SK-N-SH treated with all-trans-retinoic acid at 6 μM for 48 hours (cell line): ENCODE results near the gene PTGIS.

Experiments
- ATAC-seq: fragments of 200-7000 bp; cut with Tn5 transposase; 3 replicates; pipeline ENCODE4 v1.9.1; 2020; ENCODE audit warnings: mild to moderate bottlenecking, moderate library complexity
- ARNTL ChIP-seq: fragments of 450-650 bp; formaldehyde crosslinking; IDR thresholded peaks from 2 replicates; pipeline ENCODE4 v1.5.0; 2020; ENCODE audit warnings: low read depth, mild to moderate bottlenecking, moderate library complexity, borderline replicate concordance
- BACH2 ChIP-seq: fragments of 250-450 bp; sonication (Bioruptor Pico); IDR thresholded peaks from 2 replicates; pipeline ENCODE4 v1.9.0; 2021; ENCODE audit warnings: mild to moderate bottlenecking, borderline replicate concordance
- CREB5 ChIP-seq: fragments of 250-450 bp; sonication (Bioruptor Pico); IDR thresholded peaks from 2 replicates; pipeline ENCODE4 v1.5.1; 2020; ENCODE audit warnings: low read depth, mild to moderate bottlenecking, moderate library complexity
- CSDC2 ChIP-seq: fragments of 250-450 bp; sonication (Bioruptor Pico); IDR thresholded peaks from 2 replicates; pipeline ENCODE4 v1.5.0; 2020; ENCODE audit warnings: mild to moderate bottlenecking, moderate library complexity
- CSRNP3 ChIP-seq: fragments of 250-450 bp; sonication (Bioruptor Pico); IDR thresholded peaks from 2 replicates; pipeline ENCODE4 v1.5.1; 2021; ENCODE audit warnings: mild to moderate bottlenecking, moderate library complexity
- ESRRG ChIP-seq: fragments of 250-450 bp; sonication (Bioruptor Pico); IDR thresholded peaks from 2 replicates; pipeline ENCODE4 v1.6.1; 2021; ENCODE audit warnings: mild to moderate bottlenecking
- ISL1 ChIP-seq: fragments of 250-450 bp; sonication (Bioruptor Pico); IDR thresholded peaks from 2 replicates; pipeline ENCODE4 v2.1.2; 2022; ENCODE audit warnings: mild to moderate bottlenecking, moderate library complexity
- OSR1 ChIP-seq: fragments of 250-450 bp; sonication (Bioruptor Pico); IDR thresholded peaks from 2 replicates; pipeline ENCODE4 v1.8.0; 2022; ENCODE audit warnings: moderate library complexity, mild to moderate bottlenecking, inconsistent platforms
- POU6F1 ChIP-seq: fragments of 250-450 bp; sonication (Bioruptor Pico); IDR thresholded peaks from 2 replicates; pipeline ENCODE4 v1.8.0; 2021; ENCODE audit warnings: low read depth, mild to moderate bottlenecking, moderate library complexity, borderline replicate concordance
- PPARA ChIP-seq: fragments of 250-450 bp; sonication (Bioruptor Pico); IDR thresholded peaks from 2 replicates; pipeline ENCODE4 v1.5.0; 2020; ENCODE audit warnings: mild to moderate bottlenecking, borderline replicate concordance
- RARB ChIP-seq: fragments of 250-450 bp; sonication (Bioruptor Pico); IDR thresholded peaks from 2 replicates; pipeline ENCODE4 v1.8.0; 2021; ENCODE audit warnings: mild to moderate bottlenecking, moderate library complexity
- SNAI2 ChIP-seq: fragments of 250-450 bp; sonication (Bioruptor Pico); IDR thresholded peaks from 2 replicates; pipeline ENCODE4 v1.5.0; 2020; ENCODE audit warnings: mild to moderate bottlenecking, moderate library complexity
- TCF4 ChIP-seq: fragments of 250-450 bp; sonication (Bioruptor Pico); IDR thresholded peaks from 2 replicates; pipeline ENCODE4 v1.8.0; 2021; ENCODE audit warnings: mild to moderate bottlenecking, moderate library complexity, borderline replicate concordance
- TOX ChIP-seq: fragments of 250-450 bp; sonication (Bioruptor Pico); IDR thresholded peaks from 2 replicates; pipeline ENCODE4 v1.8.0; 2021; ENCODE audit warnings: mild to moderate bottlenecking, moderate library complexity, borderline replicate concordance
- TSHZ2 ChIP-seq: fragments of 250-450 bp; sonication (Bioruptor Pico); IDR thresholded peaks from 2 replicates; pipeline ENCODE4 v1.5.0; 2020; ENCODE audit warnings: mild to moderate bottlenecking, moderate library complexity
- ZC3H10 ChIP-seq: fragments of 250-450 bp; sonication (Bioruptor Pico); IDR thresholded peaks from 2 replicates; pipeline ENCODE4 v1.5.1; 2021; ENCODE audit warnings: mild to moderate bottlenecking, moderate library complexity
- ZFP3 ChIP-seq: fragments of 250-450 bp; sonication (Bioruptor Pico); IDR thresholded peaks from 2 replicates; pipeline ENCODE4 v1.5.0; 2020; ENCODE audit warnings: mild to moderate bottlenecking, moderate library complexity
- ZFP30 ChIP-seq: fragments of 450-650 bp; formaldehyde crosslinking; IDR thresholded peaks from 2 replicates; pipeline ENCODE4 v1.5.0; 2022; ENCODE audit warnings: mild to moderate bottlenecking, moderate library complexity
- ZNF565 ChIP-seq: fragments of 450-650 bp; formaldehyde crosslinking; conservative IDR thresholded peaks from 2 replicates; pipeline ENCODE4 v1.5.0; 2020; ENCODE audit warnings: low read depth, mild to moderate bottlenecking, moderate library complexity
- ZNF70 ChIP-seq: fragments of 450-650 bp; formaldehyde crosslinking; IDR thresholded peaks from 2 replicates; pipeline ENCODE4 v1.5.0; 2020; ENCODE audit warnings: mild to moderate bottlenecking, moderate library complexity
- ZNF8 ChIP-seq: fragments of 450-650 bp; formaldehyde crosslinking; IDR thresholded peaks from 2 replicates; pipeline ENCODE4 v1.5.0; 2020; ENCODE audit warnings: mild to moderate bottlenecking, moderate library complexity
- TF ChIP-seq, protein P1 (sequence below): fragments of 250-450 bp; sonication (Bioruptor Pico); IDR thresholded peaks from 2 replicates; pipeline ENCODE4 v1.8.0; 2020; ENCODE audit warnings: mild to moderate bottlenecking, moderate library complexity, borderline replicate concordance

PTGIS gene

DNA sequence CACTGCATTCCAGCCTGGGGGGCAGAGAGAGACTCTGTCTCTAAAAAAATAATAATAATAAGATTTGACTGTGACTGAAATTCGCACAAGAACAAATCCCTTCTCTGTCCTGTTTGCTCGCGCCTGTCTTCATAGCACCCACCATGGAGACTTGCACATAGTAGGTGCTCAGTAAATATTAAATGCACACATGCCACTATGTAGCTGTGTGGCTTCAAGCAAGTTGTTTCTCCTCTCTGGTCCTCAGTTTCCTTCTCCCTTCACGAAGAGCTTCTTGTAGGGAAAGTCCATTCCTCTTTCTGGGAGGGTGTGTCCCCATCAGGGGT, 15.4 kb upstream of the PTGIS start:
- ATAC-seq, result no peak
- TF ChIP-seq ZFP30 (CRISPR knock-in tag) (no peak), SNAI2 (CRISPR knock-in tag) (no peak), ARNTL (no peak), POU6F1 (CRISPR knock-in tag) (no peak), CSDC2 (CRISPR knock-in tag) (no peak), RARB (CRISPR knock-in tag) (no peak), TCF4 (no peak), ESRRG (CRISPR knock-in tag) (no peak), ZC3H10 (no peak), PPARA (CRISPR knock-in tag) (no peak), ZFP3 (CRISPR knock-in tag) (no peak), CSRNP3 (no peak), BACH2 (CRISPR knock-in tag) (no peak), TOX (no peak)
- TF ChIP-seq, protein P1, sequence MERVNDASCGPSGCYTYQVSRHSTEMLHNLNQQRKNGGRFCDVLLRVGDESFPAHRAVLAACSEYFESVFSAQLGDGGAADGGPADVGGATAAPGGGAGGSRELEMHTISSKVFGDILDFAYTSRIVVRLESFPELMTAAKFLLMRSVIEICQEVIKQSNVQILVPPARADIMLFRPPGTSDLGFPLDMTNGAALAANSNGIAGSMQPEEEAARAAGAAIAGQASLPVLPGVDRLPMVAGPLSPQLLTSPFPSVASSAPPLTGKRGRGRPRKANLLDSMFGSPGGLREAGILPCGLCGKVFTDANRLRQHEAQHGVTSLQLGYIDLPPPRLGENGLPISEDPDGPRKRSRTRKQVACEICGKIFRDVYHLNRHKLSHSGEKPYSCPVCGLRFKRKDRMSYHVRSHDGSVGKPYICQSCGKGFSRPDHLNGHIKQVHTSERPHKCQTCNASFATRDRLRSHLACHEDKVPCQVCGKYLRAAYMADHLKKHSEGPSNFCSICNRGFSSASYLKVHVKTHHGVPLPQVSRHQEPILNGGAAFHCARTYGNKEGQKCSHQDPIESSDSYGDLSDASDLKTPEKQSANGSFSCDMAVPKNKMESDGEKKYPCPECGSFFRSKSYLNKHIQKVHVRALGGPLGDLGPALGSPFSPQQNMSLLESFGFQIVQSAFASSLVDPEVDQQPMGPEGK, result no peak

- TF ChIP-seq SNAI2 (CRISPR knock-in tag) (no peak), ZFP30 (CRISPR knock-in tag) (no peak), CREB5 (CRISPR knock-in tag) (no peak), ZC3H10 (no peak)
- ATAC-seq, result no peak
These were observed 14.7 kb upstream of the PTGIS start for GRCh38 chr20:49582413-49583334.

- no peak for ATAC-seq
- TF ChIP-seq TOX (no peak), ARNTL (no peak), ZFP30 (CRISPR knock-in tag) (no peak), TCF4 (no peak), TSHZ2 (CRISPR knock-in tag) (no peak), ZNF70 (no peak), SNAI2 (CRISPR knock-in tag) (no peak), ZNF8 (CRISPR knock-in tag) (no peak), ESRRG (CRISPR knock-in tag) (no peak), CSDC2 (CRISPR knock-in tag) (no peak), ISL1 (CRISPR knock-in tag) (no peak), RARB (CRISPR knock-in tag) (no peak), ZFP3 (CRISPR knock-in tag) (no peak), CREB5 (CRISPR knock-in tag) (no peak), OSR1 (CRISPR knock-in tag) (no peak), POU6F1 (CRISPR knock-in tag) (no peak), PPARA (CRISPR knock-in tag) (no peak), ZNF565 (CRISPR knock-in tag) (no peak)
- TF ChIP-seq, protein P1, result no peak
These were observed 13.5 kb upstream of the PTGIS start for GRCh38 chr20:49581482-49581881.
